Panc1 (cell line): ENCODE data around the gene THRB. TPM values are rescaled to one million over a fixed set of nuclear protein-coding genes. Genes with fewer than 3 reads are reported as not detected.

Experiments used
- ATAC-seq: fragments of 200-7000 bp; cut with Tn5 transposase; 2 replicates; pipeline ENCODE4 v1.9.1; 2020; ENCODE audit warnings: mild to moderate bottlenecking, moderate library complexity
- BruUV-seq: library from RNA; stranded (reverse); fragments of 400-500 nt; replicated peaks from 2 replicates; lab custom pipeline; 2021; lab: Mats Ljungman, UMichigan
- CTCF ChIA-PET: fragments of 300-600 bp; sonication (Branson Sonifier 250); formaldehyde crosslinking; loops from one replicate; lab custom pipeline; 2022; ENCODE audit warnings: antibody characterized with exemption; lab: Charles Lee
- POLR2A ChIA-PET: fragments of 300-600 bp; sonication (Branson Sonifier 250); formaldehyde crosslinking; loops from one replicate; lab custom pipeline; 2022; ENCODE audit warnings: antibody characterized with exemption; lab: Charles Lee
- DNase-seq: peaks from one replicate; pipeline ENCODE4 v3.0.0-alpha.2; 2010; ENCODE audit warnings: low read depth, low spot score
- H3K27ac ChIP-seq: 2 replicates; pipeline ENCODE4 v1.5.1; 2011; ENCODE audit warnings: mild to moderate bottlenecking, low read length, inconsistent platforms
- H3K27me3 ChIP-seq: fragments of 200-500 bp; sonication (Bioruptor generic); 2 replicates; pipeline ENCODE4 v1.6.0; 2014; ENCODE audit warnings: low read length, inconsistent platforms; ENCODE audit not compliant: control insufficient read depth, insufficient read depth
- H3K36me3 ChIP-seq: fragments of 200-500 bp; sonication (Bioruptor generic); 2 replicates; pipeline ENCODE4 v1.5.1; 2014; ENCODE audit warnings: inconsistent platforms, mild to moderate bottlenecking, low read length, moderate library complexity; ENCODE audit not compliant: control insufficient read depth, insufficient read depth
- H3K4me1 ChIP-seq: 2 replicates; pipeline ENCODE4 v1.5.1; 2011; ENCODE audit warnings: inconsistent platforms, mild to moderate bottlenecking, low read length, moderate library complexity; ENCODE audit not compliant: control insufficient read depth, insufficient read depth
- H3K4me3 ChIP-seq, 2 experiments: 2 replicates each; pipeline ENCODE4 v1.5.1; 2011 to 2012; ENCODE audit warnings: low read depth in 2 of 2, low read length in 2 of 2, mild to moderate bottlenecking in 2 of 2, inconsistent platforms in 1 of 2, moderate library complexity in 1 of 2
- H3K9me3 ChIP-seq: fragments of 200-500 bp; sonication (Bioruptor generic); 2 replicates; pipeline ENCODE4 v1.5.1; 2014; ENCODE audit warnings: low read depth, mild to moderate bottlenecking, inconsistent platforms, low read length, moderate library complexity; ENCODE audit not compliant: control insufficient read depth, insufficient read depth
- POLR2AphosphoS5 ChIP-seq: IDR thresholded peaks from 2 replicates; pipeline ENCODE4 v1.6.1; 2012; ENCODE audit warnings: mild to moderate bottlenecking, low read depth, low read length, moderate library complexity
- SIN3A ChIP-seq: IDR thresholded peaks from 2 replicates; pipeline ENCODE4 v1.6.1; 2012; ENCODE audit warnings: low read depth, mild to moderate bottlenecking, low read length, moderate library complexity, borderline replicate concordance; ENCODE audit not compliant: insufficient read depth
- TCF7L2 ChIP-seq: IDR thresholded peaks from 2 replicates; pipeline ENCODE4 v1.6.1; 2011; ENCODE audit warnings: mild to moderate bottlenecking, low read depth, low read length, inconsistent platforms
- in situ Hi-C: cut with HindIII; loops from 2 replicates; pipeline ENCODE4 v1.10.0; 2016; ENCODE audit warnings: low sequenced_read_pairs, low pct_unique_long_range_greater_than_20kb
- intact Hi-C: fragments of 100-400 bp; cut with micrococcal nuclease; formaldehyde crosslinking; loops from one replicate; pipeline ENCODE4 v1.10.0; 2022; ENCODE audit not compliant: unreplicated experiment
- total RNA-seq: library from RNA; stranded (reverse); gene quantifications from one replicate; pipeline ENCODE4 v1.2.1, GENCODE V29; 2021; ENCODE audit not compliant: unreplicated experiment
- TF ChIP-seq, protein P1 (sequence below): fragments of 450-650 bp; IDR thresholded peaks from 2 replicates; pipeline ENCODE4 v1.5.1; 2017; ENCODE audit warnings: mild to moderate bottlenecking
- TF ChIP-seq, protein P2 (sequence below), 2 experiments: IDR thresholded peaks; 2 replicates each; pipeline ENCODE4 v1.6.1; 2011 to 2012; ENCODE audit warnings: low read depth in 2 of 2, control low read depth in 1 of 2, low read length in 1 of 2, mild to moderate bottlenecking in 1 of 2, moderate library complexity in 1 of 2; ENCODE audit not compliant: insufficient read depth in 1 of 2

THRB gene
- total RNA-seq, 1 experiment from 2014 or later: 3.9 TPM

DNA sequence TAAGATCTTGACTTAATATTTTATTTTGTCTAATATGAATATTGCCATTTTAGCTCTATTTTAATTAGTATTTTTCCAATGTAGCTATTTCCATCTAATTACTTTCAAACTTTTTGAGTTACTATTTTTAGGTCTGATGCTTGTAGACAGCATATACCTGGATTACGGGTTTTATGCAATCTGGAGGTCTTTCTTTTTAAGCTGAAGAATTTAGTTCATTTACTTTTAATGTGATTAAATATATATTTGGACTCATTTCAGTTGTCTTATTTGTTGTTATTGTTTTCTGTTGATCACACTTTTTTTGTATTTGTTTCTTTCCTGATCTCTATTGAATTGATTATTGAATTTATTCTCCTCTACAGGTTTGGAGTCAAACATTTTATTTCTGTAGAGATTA, 30.3 kb downstream of the THRB start:
- ChIA-PET CTCF (no interaction called here), POLR2A (no interaction called here)
- TF ChIP-seq POLR2AphosphoS5: no peak
- TF ChIP-seq, protein P1, sequence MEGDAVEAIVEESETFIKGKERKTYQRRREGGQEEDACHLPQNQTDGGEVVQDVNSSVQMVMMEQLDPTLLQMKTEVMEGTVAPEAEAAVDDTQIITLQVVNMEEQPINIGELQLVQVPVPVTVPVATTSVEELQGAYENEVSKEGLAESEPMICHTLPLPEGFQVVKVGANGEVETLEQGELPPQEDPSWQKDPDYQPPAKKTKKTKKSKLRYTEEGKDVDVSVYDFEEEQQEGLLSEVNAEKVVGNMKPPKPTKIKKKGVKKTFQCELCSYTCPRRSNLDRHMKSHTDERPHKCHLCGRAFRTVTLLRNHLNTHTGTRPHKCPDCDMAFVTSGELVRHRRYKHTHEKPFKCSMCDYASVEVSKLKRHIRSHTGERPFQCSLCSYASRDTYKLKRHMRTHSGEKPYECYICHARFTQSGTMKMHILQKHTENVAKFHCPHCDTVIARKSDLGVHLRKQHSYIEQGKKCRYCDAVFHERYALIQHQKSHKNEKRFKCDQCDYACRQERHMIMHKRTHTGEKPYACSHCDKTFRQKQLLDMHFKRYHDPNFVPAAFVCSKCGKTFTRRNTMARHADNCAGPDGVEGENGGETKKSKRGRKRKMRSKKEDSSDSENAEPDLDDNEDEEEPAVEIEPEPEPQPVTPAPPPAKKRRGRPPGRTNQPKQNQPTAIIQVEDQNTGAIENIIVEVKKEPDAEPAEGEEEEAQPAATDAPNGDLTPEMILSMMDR: no peak
- TF ChIP-seq, protein P2, sequence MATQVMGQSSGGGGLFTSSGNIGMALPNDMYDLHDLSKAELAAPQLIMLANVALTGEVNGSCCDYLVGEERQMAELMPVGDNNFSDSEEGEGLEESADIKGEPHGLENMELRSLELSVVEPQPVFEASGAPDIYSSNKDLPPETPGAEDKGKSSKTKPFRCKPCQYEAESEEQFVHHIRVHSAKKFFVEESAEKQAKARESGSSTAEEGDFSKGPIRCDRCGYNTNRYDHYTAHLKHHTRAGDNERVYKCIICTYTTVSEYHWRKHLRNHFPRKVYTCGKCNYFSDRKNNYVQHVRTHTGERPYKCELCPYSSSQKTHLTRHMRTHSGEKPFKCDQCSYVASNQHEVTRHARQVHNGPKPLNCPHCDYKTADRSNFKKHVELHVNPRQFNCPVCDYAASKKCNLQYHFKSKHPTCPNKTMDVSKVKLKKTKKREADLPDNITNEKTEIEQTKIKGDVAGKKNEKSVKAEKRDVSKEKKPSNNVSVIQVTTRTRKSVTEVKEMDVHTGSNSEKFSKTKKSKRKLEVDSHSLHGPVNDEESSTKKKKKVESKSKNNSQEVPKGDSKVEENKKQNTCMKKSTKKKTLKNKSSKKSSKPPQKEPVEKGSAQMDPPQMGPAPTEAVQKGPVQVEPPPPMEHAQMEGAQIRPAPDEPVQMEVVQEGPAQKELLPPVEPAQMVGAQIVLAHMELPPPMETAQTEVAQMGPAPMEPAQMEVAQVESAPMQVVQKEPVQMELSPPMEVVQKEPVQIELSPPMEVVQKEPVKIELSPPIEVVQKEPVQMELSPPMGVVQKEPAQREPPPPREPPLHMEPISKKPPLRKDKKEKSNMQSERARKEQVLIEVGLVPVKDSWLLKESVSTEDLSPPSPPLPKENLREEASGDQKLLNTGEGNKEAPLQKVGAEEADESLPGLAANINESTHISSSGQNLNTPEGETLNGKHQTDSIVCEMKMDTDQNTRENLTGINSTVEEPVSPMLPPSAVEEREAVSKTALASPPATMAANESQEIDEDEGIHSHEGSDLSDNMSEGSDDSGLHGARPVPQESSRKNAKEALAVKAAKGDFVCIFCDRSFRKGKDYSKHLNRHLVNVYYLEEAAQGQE (IDR thresholded peaks at IDR 0.05; ENCODE audit: insufficient read depth in 1 of 2, low read depth in 2 of 2, low read length in 1 of 2): no peak
- no peak for TF ChIP-seq SIN3A
- no peak for TF ChIP-seq TCF7L2
- Histone ChIP-seq H3K4me1 (no peaks in the 10 kb centered on the region), H3K9me3 (no peaks in the 10 kb centered on the region), H3K36me3 (no peaks in the 10 kb centered on the region), H3K27me3 (no peaks in the 10 kb centered on the region), H3K4me3 (no peak overlapping the region), H3K27ac (no peak overlapping the region)
- intact Hi-C loops: no loop called here
- no peak for ATAC-seq
- DNase-seq: no peak
- in situ Hi-C loops: no loop called here
- BruUV-seq: no TSS peak

DNA sequence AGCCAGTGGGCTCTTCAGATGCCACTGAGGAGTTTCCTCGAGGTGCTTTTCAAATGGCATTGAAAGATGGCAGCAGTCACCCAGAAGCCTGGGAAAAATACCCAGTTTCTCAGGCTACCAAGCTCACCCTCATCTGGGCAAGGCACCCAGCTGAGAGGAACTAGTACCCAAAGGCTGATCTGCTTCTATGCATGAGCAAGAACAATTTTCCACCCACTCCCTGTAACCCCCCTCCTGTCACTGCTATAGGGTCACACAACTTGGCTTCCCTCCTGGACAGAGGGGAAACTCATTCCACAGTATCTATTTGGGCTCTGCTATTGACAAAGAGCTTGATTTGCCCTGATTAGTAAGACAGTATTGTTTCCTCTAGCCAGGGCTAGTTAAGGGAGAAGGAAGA, 31.9 kb downstream of the THRB start:
- intact Hi-C loops: no loop called here
- ATAC-seq: no peak
- no TSS peak for BruUV-seq
- no peaks in the 10 kb centered on the region for H3K4me1 ChIP-seq
- DNase-seq: no peak
- H3K27me3 ChIP-seq: no peaks in the 10 kb centered on the region
- H3K4me3 ChIP-seq: no peak overlapping the region
- no peaks in the 10 kb centered on the region for H3K9me3 ChIP-seq
- in situ Hi-C loops: no loop called here
- ChIA-PET CTCF (no interaction called here), POLR2A (no interaction called here)
- H3K27ac ChIP-seq: no peak overlapping the region
- no peaks in the 10 kb centered on the region for H3K36me3 ChIP-seq
- TF ChIP-seq, protein P2 (IDR thresholded peaks at IDR 0.05; ENCODE audit: insufficient read depth in 1 of 2, low read depth in 2 of 2, low read length in 1 of 2): no peak
- no peak for TF ChIP-seq POLR2AphosphoS5
- TF ChIP-seq, protein P1: no peak
- TF ChIP-seq SIN3A: no peak
- no peak for TF ChIP-seq TCF7L2
